HepG2 (cell line): ENCODE data around the gene MCM3AP. TPM values are rescaled to one million over a fixed set of nuclear protein-coding genes. Genes with fewer than 3 reads are reported as not detected.

Experiments
- BHLHE40 ChIP-seq: IDR thresholded peaks from 2 replicates; pipeline ENCODE4 v1.6.1; 2011; ENCODE audit warnings: low read length, improper control_type of control experiment
- CBX1 ChIP-seq: IDR thresholded peaks from one replicate; pipeline ENCODE4 v1.6.1; 2016; ENCODE audit warnings: antibody characterized with exemption, low read depth
- CTCF ChIP-seq: sonication (generic); formaldehyde crosslinking; IDR thresholded peaks from 2 replicates; pipeline ENCODE4 v1.5.0; 2020; ENCODE audit warnings: mild to moderate bottlenecking, missing genetic modification reagents, moderate library complexity
- ETV6 ChIP-seq: sonication (generic); formaldehyde crosslinking; conservative IDR thresholded peaks from 2 replicates; pipeline ENCODE4 v1.4.0; 2020; ENCODE audit warnings: missing genetic modification reagents
- FOXM1 ChIP-seq: sonication (generic); formaldehyde crosslinking; IDR thresholded peaks from 2 replicates; pipeline ENCODE4 v1.5.0; 2020; ENCODE audit warnings: missing genetic modification reagents
- FOXP1 ChIP-seq, 2 experiments: fragments of 450-650 bp in 1 of 2; IDR thresholded peaks; 2 replicates each; pipeline ENCODE4 v1.6.1; 2017 to 2018; ENCODE audit warnings: antibody characterized with exemption in 1 of 2
- HNF4A ChIP-seq: sonication (generic); formaldehyde crosslinking; IDR thresholded peaks from 2 replicates; pipeline ENCODE4 v1.4.0; 2020; ENCODE audit warnings: missing genetic modification reagents
- MEF2D ChIP-seq: sonication (generic); formaldehyde crosslinking; IDR thresholded peaks from 2 replicates; pipeline ENCODE4 v1.5.1; 2020; ENCODE audit warnings: mild to moderate bottlenecking, missing genetic modification reagents
- MLLT10 ChIP-seq: sonication (generic); formaldehyde crosslinking; IDR thresholded peaks from 2 replicates; pipeline ENCODE4 v1.4.0; 2020; ENCODE audit warnings: missing genetic modification reagents
- NCOA2 ChIP-seq: sonication (generic); formaldehyde crosslinking; IDR thresholded peaks from 2 replicates; pipeline ENCODE4 v1.8.0; 2022; ENCODE audit warnings: inconsistent platforms
- NR2F6 ChIP-seq, 2 experiments: IDR thresholded peaks; 2 replicates each; pipeline ENCODE4 v1.6.1; 2016; ENCODE audit warnings: antibody characterized with exemption in 1 of 2, mild to moderate bottlenecking in 1 of 2
- RARA ChIP-seq: IDR thresholded peaks from 2 replicates; pipeline ENCODE4 v1.6.1; 2016; ENCODE audit warnings: missing genetic modification reagents, missing compliant biosample characterization
- REL ChIP-seq: sonication (generic); formaldehyde crosslinking; conservative IDR thresholded peaks from 2 replicates; pipeline ENCODE4 v1.8.0; 2022; ENCODE audit warnings: mild to moderate bottlenecking, missing genetic modification reagents, moderate library complexity
- STAG1 ChIP-seq: sonication (generic); formaldehyde crosslinking; IDR thresholded peaks from 2 replicates; pipeline ENCODE4 v1.4.0; 2020; ENCODE audit warnings: missing genetic modification reagents
- ZBTB8A ChIP-seq: sonication (generic); formaldehyde crosslinking; IDR thresholded peaks from 2 replicates; pipeline ENCODE4 v1.4.0; 2020; ENCODE audit warnings: mild to moderate bottlenecking, low read depth, missing genetic modification reagents, borderline replicate concordance
- ZFYVE20 ChIP-seq: sonication (generic); formaldehyde crosslinking; IDR thresholded peaks from 2 replicates; pipeline ENCODE4 v1.8.0; 2023; ENCODE audit warnings: low read depth, mild to moderate bottlenecking, moderate library complexity, missing genetic modification reagents, borderline replicate concordance
- ZMYM3 ChIP-seq: sonication (generic); formaldehyde crosslinking; IDR thresholded peaks from 2 replicates; pipeline ENCODE4 v1.5.1; 2020; ENCODE audit warnings: mild to moderate bottlenecking, missing genetic modification reagents
- ZNF138 ChIP-seq: sonication (generic); formaldehyde crosslinking; IDR thresholded peaks from 2 replicates; pipeline ENCODE4 v1.5.0; 2020; ENCODE audit warnings: mild to moderate bottlenecking, low read depth, missing genetic modification reagents
- ZNF264 ChIP-seq: sonication (generic); formaldehyde crosslinking; IDR thresholded peaks from 2 replicates; pipeline ENCODE4 v1.4.0; 2020; ENCODE audit warnings: missing genetic modification reagents
- ZNF337 ChIP-seq: sonication (generic); formaldehyde crosslinking; IDR thresholded peaks from 2 replicates; pipeline ENCODE4 v1.5.1; 2020; ENCODE audit warnings: missing genetic modification reagents, low read depth, mild to moderate bottlenecking, borderline replicate concordance
- ZNF362 ChIP-seq: sonication (generic); formaldehyde crosslinking; IDR thresholded peaks from 2 replicates; pipeline ENCODE4 v1.4.0; 2020; ENCODE audit warnings: missing genetic modification reagents, mild to moderate bottlenecking, borderline replicate concordance
- ZNF782 ChIP-seq: sonication (generic); formaldehyde crosslinking; IDR thresholded peaks from 2 replicates; pipeline ENCODE4 v1.4.0; 2020; ENCODE audit warnings: missing genetic modification reagents, mild to moderate bottlenecking, borderline replicate concordance
- ZNF83 ChIP-seq: sonication (generic); formaldehyde crosslinking; IDR thresholded peaks from 2 replicates; pipeline ENCODE4 v1.4.0; 2020; ENCODE audit warnings: missing genetic modification reagents, mild to moderate bottlenecking, borderline replicate concordance
- polyA plus RNA-seq, 8 experiments: library from polyadenylated mRNA; depleted of rRNA in 3 of 8; stranded (reverse) in 7 of 8; unstranded in 1 of 8; fragments of >200 nt; fragmentation: Illumina TruSeq in 4 of 8; extraction: Trizol in 4 of 8; gene quantifications; 2 replicates each; pipeline versions ENCODE4 v1.2.1 to v1.2.3, GENCODE V29; 2011 to 2016; ENCODE audit warnings: low read depth in 4 of 8, missing spikeins in 1 of 8, mixed read lengths in 1 of 8; ENCODE audit not compliant: insufficient read depth in 1 of 8
- total RNA-seq, 5 experiments: library from RNA; depleted of rRNA; stranded (reverse); fragments of >200 nt; fragmentation: Illumina TruSeq; extraction: Trizol; gene quantifications; 2 replicates each; pipeline ENCODE4 v1.2.3, GENCODE V29; 2016; ENCODE audit warnings: low read depth in 1 of 5
- TF ChIP-seq, protein P1 (sequence below): sonication (generic); formaldehyde crosslinking; conservative IDR thresholded peaks from 2 replicates; pipeline ENCODE4 v1.4.0; 2020; ENCODE audit warnings: mild to moderate bottlenecking, missing genetic modification reagents, moderate library complexity

Gene MCM3AP
- total and polyA plus RNA-seq, 2 of the 13 experiments (the other 11 are each of a cell fraction or from before 2014, with no cell fraction given), result 27.0 to 54.7 TPM

GRCh38 chr21:46252840-46253239 lies 32.6 kb downstream of the MCM3AP start (continued):
- TF ChIP-seq ZNF138 (CRISPR knock-in tag) (no peak), ZNF362 (CRISPR knock-in tag) (peak; percentile 74), STAG1 (0 out of 2 replicates have a peak, but pooled peaks have one; percentile 8), ETV6 (CRISPR knock-in tag) (no peak), NR2F6 (IDR thresholded peaks at IDR 0.05) (peak; percentile 42), NR2F6 (CRISPR knock-in tag; IDR thresholded peaks at IDR 0.05) (peak; percentile 82), MLLT10 (CRISPR knock-in tag) (no peak), MEF2D (CRISPR knock-in tag) (no peak), NCOA2 (CRISPR knock-in tag) (0 out of 2 replicates have a peak, but pooled peaks have one; percentile 23), ZNF782 (CRISPR knock-in tag) (no peak), FOXP1 (IDR thresholded peaks at IDR 0.05) (no peak), FOXP1 (CRISPR knock-in tag; IDR thresholded peaks at IDR 0.05) (no peak), ZNF83 (no peak), ZFYVE20 (CRISPR knock-in tag) (no peak), RARA (CRISPR knock-in tag) (peak; percentile 70), ZBTB8A (no peak), ZNF337 (no peak), BHLHE40 (no peak), HNF4A (peak; percentile 20; the same call in 1 of the 2 replicates), CBX1 (no peak), FOXM1 (CRISPR knock-in tag) (no peak), ZMYM3 (0 out of 2 replicates have a peak, but pooled peaks have one; percentile 14), REL (no peak), ZNF264 (no peak), CTCF (CRISPR knock-in tag) (peak; percentile 31)
- TF ChIP-seq, protein P1, sequence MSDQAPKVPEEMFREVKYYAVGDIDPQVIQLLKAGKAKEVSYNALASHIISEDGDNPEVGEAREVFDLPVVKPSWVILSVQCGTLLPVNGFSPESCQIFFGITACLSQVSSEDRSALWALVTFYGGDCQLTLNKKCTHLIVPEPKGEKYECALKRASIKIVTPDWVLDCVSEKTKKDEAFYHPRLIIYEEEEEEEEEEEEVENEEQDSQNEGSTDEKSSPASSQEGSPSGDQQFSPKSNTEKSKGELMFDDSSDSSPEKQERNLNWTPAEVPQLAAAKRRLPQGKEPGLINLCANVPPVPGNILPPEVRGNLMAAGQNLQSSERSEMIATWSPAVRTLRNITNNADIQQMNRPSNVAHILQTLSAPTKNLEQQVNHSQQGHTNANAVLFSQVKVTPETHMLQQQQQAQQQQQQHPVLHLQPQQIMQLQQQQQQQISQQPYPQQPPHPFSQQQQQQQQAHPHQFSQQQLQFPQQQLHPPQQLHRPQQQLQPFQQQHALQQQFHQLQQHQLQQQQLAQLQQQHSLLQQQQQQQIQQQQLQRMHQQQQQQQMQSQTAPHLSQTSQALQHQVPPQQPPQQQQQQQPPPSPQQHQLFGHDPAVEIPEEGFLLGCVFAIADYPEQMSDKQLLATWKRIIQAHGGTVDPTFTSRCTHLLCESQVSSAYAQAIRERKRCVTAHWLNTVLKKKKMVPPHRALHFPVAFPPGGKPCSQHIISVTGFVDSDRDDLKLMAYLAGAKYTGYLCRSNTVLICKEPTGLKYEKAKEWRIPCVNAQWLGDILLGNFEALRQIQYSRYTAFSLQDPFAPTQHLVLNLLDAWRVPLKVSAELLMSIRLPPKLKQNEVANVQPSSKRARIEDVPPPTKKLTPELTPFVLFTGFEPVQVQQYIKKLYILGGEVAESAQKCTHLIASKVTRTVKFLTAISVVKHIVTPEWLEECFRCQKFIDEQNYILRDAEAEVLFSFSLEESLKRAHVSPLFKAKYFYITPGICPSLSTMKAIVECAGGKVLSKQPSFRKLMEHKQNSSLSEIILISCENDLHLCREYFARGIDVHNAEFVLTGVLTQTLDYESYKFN (CRISPR knock-in tag), result 0 out of 2 replicates have a peak, but pooled peaks have one; percentile 17
